HepG2 (cell line): ENCODE results near the gene CD4. TPM values are rescaled to one million over a fixed set of nuclear protein-coding genes. Genes with fewer than 3 reads are reported as not detected.

ENCODE experiments used
- EEA1 ChIP-seq: sonication (generic); formaldehyde crosslinking; IDR thresholded peaks from 2 replicates; pipeline ENCODE4 v1.5.1; 2020; ENCODE audit warnings: mild to moderate bottlenecking, missing genetic modification reagents, borderline replicate concordance
- FOXK2 ChIP-seq: fragments of 450-650 bp; IDR thresholded peaks from 2 replicates; pipeline ENCODE4 v1.6.1; 2016
- GABPB1 ChIP-seq: IDR thresholded peaks from 2 replicates; pipeline ENCODE4 v1.6.1; 2016; ENCODE audit warnings: mild to moderate bottlenecking, missing genetic modification reagents, moderate library complexity, missing compliant biosample characterization
- HES4 ChIP-seq: sonication (generic); formaldehyde crosslinking; IDR thresholded peaks from 2 replicates; pipeline ENCODE4 v1.9.0; 2021; ENCODE audit warnings: mild to moderate bottlenecking, missing genetic modification reagents, borderline replicate concordance
- HOXA9 ChIP-seq: sonication (generic); formaldehyde crosslinking; IDR thresholded peaks from 2 replicates; pipeline ENCODE4 v1.8.1; 2022; ENCODE audit warnings: missing genetic modification reagents, mild to moderate bottlenecking, moderate library complexity, borderline replicate concordance
- KDM2A ChIP-seq: sonication (generic); formaldehyde crosslinking; IDR thresholded peaks from 2 replicates; pipeline ENCODE4 v1.4.0; 2020; ENCODE audit warnings: low read depth, missing genetic modification reagents, borderline replicate concordance
- MAF1 ChIP-seq: sonication (generic); formaldehyde crosslinking; IDR thresholded peaks from 2 replicates; pipeline ENCODE4 v1.5.0; 2020; ENCODE audit warnings: missing genetic modification reagents, borderline replicate concordance
- ONECUT2 ChIP-seq: sonication (generic); formaldehyde crosslinking; IDR thresholded peaks from 2 replicates; pipeline ENCODE4 v1.4.0; 2020; ENCODE audit warnings: missing genetic modification reagents
- PHF5A ChIP-seq: IDR thresholded peaks from one replicate; pipeline ENCODE4 v1.6.1; 2018; ENCODE audit warnings: low read depth, missing genetic modification reagents; ENCODE audit not compliant: unreplicated experiment
- SMARCC2 ChIP-seq: fragments of 450-650 bp; IDR thresholded peaks from 2 replicates; pipeline ENCODE4 v1.6.1; 2017; ENCODE audit warnings: antibody characterized with exemption, mild to moderate bottlenecking
- TOPORS ChIP-seq: sonication (generic); formaldehyde crosslinking; IDR thresholded peaks from 2 replicates; pipeline ENCODE4 v1.8.0; 2023; ENCODE audit warnings: mild to moderate bottlenecking, missing genetic modification reagents
- ZNF879 ChIP-seq: sonication (generic); formaldehyde crosslinking; IDR thresholded peaks from 2 replicates; pipeline ENCODE4 v1.8.1; 2023; ENCODE audit warnings: missing genetic modification reagents
- polyA plus RNA-seq, 8 experiments: library from polyadenylated mRNA; depleted of rRNA in 3 of 8; stranded (reverse) in 7 of 8; unstranded in 1 of 8; fragments of >200 nt; fragmentation: Illumina TruSeq in 4 of 8; extraction: Trizol in 4 of 8; gene quantifications; 2 replicates each; pipeline versions ENCODE4 v1.2.1 to v1.2.3, GENCODE V29; 2011 to 2016; ENCODE audit warnings: low read depth in 4 of 8, missing spikeins in 1 of 8, mixed read lengths in 1 of 8; ENCODE audit not compliant: insufficient read depth in 1 of 8
- total RNA-seq, 5 experiments: library from RNA; depleted of rRNA; stranded (reverse); fragments of >200 nt; fragmentation: Illumina TruSeq; extraction: Trizol; gene quantifications; 2 replicates each; pipeline ENCODE4 v1.2.3, GENCODE V29; 2016; ENCODE audit warnings: low read depth in 1 of 5
- TF ChIP-seq, protein P1 (sequence below): sonication (generic); formaldehyde crosslinking; conservative IDR thresholded peaks from 2 replicates; pipeline ENCODE4 v1.8.0; 2022; ENCODE audit warnings: low read depth, missing genetic modification reagents
- TF ChIP-seq, protein P2 (sequence below): sonication (generic); formaldehyde crosslinking; IDR thresholded peaks from 2 replicates; pipeline ENCODE4 v1.4.0; 2020; ENCODE audit warnings: missing genetic modification reagents
- TF ChIP-seq, protein P3 (sequence below): sonication (generic); formaldehyde crosslinking; IDR thresholded peaks from 2 replicates; pipeline ENCODE4 v1.5.0; 2020; ENCODE audit warnings: missing genetic modification reagents, mild to moderate bottlenecking, borderline replicate concordance
- TF ChIP-seq, protein P4 (sequence below): sonication (generic); formaldehyde crosslinking; conservative IDR thresholded peaks from 2 replicates; pipeline ENCODE4 v1.8.0; 2022; ENCODE audit warnings: mild to moderate bottlenecking, moderate library complexity, missing genetic modification reagents
- TF ChIP-seq, protein P5 (sequence below): sonication (generic); formaldehyde crosslinking; IDR thresholded peaks from 2 replicates; pipeline ENCODE4 v1.4.0; 2020; ENCODE audit warnings: mild to moderate bottlenecking, low read depth, missing genetic modification reagents
- TF ChIP-seq, protein P6 (sequence below): sonication (generic); formaldehyde crosslinking; IDR thresholded peaks from 2 replicates; pipeline ENCODE4 v1.4.0; 2020; ENCODE audit warnings: low read depth, mild to moderate bottlenecking, missing genetic modification reagents

Gene CD4
- total and polyA plus RNA-seq, 2 of the 13 experiments (the other 11 are each of a cell fraction or from before 2014, with no cell fraction given) = 0.07 to 0.95 TPM

DNA sequence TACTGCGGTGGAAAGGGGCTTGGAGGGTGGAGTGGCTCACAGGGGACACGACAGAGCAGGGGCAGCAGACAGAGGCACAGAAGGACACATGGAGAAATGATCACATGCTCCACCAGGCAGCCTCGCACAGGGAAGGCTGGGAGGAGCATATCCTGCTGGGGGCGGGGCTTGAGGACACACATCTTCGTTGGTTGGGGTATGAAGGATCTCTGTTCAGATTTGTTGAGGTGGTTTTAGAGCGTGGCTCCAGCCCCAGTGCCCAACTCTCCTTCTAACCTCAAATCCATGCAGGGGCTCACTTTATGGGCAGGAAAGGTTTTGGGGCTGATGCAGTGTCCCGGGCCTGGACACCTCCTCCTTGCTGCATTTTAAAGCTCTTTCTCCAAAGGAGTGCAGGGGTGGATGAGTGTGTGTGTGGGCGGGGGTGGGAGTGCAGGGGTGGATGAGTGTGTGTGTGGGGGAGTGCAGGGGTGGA is 38.1 kb downstream of the CD4 start (continued):
- TF ChIP-seq TOPORS (CRISPR knock-in tag) = no peak
- TF ChIP-seq KDM2A (CRISPR knock-in tag) = peak; percentile 18; the same call in 1 of the 2 replicates
- TF ChIP-seq FOXK2 = no peak
- TF ChIP-seq SMARCC2 = no peak
- TF ChIP-seq ZNF879 = no peak
- TF ChIP-seq, protein P1, sequence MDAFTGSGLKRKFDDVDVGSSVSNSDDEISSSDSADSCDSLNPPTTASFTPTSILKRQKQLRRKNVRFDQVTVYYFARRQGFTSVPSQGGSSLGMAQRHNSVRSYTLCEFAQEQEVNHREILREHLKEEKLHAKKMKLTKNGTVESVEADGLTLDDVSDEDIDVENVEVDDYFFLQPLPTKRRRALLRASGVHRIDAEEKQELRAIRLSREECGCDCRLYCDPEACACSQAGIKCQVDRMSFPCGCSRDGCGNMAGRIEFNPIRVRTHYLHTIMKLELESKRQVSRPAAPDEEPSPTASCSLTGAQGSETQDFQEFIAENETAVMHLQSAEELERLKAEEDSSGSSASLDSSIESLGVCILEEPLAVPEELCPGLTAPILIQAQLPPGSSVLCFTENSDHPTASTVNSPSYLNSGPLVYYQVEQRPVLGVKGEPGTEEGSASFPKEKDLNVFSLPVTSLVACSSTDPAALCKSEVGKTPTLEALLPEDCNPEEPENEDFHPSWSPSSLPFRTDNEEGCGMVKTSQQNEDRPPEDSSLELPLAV (CRISPR knock-in tag) = no peak
- TF ChIP-seq, protein P2, sequence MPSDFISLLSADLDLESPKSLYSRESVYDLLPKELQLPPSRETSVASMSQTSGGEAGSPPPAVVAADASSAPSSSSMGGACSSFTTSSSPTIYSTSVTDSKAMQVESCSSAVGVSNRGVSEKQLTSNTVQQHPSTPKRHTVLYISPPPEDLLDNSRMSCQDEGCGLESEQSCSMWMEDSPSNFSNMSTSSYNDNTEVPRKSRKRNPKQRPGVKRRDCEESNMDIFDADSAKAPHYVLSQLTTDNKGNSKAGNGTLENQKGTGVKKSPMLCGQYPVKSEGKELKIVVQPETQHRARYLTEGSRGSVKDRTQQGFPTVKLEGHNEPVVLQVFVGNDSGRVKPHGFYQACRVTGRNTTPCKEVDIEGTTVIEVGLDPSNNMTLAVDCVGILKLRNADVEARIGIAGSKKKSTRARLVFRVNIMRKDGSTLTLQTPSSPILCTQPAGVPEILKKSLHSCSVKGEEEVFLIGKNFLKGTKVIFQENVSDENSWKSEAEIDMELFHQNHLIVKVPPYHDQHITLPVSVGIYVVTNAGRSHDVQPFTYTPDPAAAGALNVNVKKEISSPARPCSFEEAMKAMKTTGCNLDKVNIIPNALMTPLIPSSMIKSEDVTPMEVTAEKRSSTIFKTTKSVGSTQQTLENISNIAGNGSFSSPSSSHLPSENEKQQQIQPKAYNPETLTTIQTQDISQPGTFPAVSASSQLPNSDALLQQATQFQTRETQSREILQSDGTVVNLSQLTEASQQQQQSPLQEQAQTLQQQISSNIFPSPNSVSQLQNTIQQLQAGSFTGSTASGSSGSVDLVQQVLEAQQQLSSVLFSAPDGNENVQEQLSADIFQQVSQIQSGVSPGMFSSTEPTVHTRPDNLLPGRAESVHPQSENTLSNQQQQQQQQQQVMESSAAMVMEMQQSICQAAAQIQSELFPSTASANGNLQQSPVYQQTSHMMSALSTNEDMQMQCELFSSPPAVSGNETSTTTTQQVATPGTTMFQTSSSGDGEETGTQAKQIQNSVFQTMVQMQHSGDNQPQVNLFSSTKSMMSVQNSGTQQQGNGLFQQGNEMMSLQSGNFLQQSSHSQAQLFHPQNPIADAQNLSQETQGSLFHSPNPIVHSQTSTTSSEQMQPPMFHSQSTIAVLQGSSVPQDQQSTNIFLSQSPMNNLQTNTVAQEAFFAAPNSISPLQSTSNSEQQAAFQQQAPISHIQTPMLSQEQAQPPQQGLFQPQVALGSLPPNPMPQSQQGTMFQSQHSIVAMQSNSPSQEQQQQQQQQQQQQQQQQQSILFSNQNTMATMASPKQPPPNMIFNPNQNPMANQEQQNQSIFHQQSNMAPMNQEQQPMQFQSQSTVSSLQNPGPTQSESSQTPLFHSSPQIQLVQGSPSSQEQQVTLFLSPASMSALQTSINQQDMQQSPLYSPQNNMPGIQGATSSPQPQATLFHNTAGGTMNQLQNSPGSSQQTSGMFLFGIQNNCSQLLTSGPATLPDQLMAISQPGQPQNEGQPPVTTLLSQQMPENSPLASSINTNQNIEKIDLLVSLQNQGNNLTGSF (CRISPR knock-in tag) = no peak
- TF ChIP-seq MAF1 (CRISPR knock-in tag) = no peak
- no peak for TF ChIP-seq HOXA9 (CRISPR knock-in tag)
- TF ChIP-seq, protein P3, sequence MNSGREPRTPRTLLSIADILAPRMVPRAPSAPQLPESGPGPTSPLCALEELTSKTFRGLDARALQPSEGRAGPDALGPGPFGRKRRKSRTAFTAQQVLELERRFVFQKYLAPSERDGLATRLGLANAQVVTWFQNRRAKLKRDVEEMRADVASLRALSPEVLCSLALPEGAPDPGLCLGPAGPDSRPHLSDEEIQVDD = no peak
- TF ChIP-seq, protein P4, sequence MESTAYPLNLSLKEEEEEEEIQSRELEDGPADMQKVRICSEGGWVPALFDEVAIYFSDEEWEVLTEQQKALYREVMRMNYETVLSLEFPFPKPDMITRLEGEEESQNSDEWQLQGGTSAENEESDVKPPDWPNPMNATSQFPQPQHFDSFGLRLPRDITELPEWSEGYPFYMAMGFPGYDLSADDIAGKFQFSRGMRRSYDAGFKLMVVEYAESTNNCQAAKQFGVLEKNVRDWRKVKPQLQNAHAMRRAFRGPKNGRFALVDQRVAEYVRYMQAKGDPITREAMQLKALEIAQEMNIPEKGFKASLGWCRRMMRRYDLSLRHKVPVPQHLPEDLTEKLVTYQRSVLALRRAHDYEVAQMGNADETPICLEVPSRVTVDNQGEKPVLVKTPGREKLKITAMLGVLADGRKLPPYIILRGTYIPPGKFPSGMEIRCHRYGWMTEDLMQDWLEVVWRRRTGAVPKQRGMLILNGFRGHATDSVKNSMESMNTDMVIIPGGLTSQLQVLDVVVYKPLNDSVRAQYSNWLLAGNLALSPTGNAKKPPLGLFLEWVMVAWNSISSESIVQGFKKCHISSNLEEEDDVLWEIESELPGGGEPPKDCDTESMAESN (CRISPR knock-in tag) = no peak
- no peak for TF ChIP-seq ONECUT2 (CRISPR knock-in tag)
- TF ChIP-seq, protein P5, sequence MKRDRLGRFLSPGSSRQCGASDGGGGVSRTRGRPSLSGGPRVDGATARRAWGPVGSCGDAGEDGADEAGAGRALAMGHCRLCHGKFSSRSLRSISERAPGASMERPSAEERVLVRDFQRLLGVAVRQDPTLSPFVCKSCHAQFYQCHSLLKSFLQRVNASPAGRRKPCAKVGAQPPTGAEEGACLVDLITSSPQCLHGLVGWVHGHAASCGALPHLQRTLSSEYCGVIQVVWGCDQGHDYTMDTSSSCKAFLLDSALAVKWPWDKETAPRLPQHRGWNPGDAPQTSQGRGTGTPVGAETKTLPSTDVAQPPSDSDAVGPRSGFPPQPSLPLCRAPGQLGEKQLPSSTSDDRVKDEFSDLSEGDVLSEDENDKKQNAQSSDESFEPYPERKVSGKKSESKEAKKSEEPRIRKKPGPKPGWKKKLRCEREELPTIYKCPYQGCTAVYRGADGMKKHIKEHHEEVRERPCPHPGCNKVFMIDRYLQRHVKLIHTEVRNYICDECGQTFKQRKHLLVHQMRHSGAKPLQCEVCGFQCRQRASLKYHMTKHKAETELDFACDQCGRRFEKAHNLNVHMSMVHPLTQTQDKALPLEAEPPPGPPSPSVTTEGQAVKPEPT (CRISPR knock-in tag) = no peak
- TF ChIP-seq, protein P6, sequence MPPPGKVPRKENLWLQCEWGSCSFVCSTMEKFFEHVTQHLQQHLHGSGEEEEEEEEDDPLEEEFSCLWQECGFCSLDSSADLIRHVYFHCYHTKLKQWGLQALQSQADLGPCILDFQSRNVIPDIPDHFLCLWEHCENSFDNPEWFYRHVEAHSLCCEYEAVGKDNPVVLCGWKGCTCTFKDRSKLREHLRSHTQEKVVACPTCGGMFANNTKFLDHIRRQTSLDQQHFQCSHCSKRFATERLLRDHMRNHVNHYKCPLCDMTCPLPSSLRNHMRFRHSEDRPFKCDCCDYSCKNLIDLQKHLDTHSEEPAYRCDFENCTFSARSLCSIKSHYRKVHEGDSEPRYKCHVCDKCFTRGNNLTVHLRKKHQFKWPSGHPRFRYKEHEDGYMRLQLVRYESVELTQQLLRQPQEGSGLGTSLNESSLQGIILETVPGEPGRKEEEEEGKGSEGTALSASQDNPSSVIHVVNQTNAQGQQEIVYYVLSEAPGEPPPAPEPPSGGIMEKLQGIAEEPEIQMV (CRISPR knock-in tag) = no peak
- no peak for TF ChIP-seq GABPB1 (CRISPR knock-in tag)
- TF ChIP-seq PHF5A (CRISPR knock-in tag) = no peak
- no peak for TF ChIP-seq EEA1
- no peak for TF ChIP-seq HES4 (CRISPR knock-in tag)
